Measurements from ENCODE around the gene EPB41.
"Not testable (repeated sequence)": the region's sequence is repeated elsewhere in the genome, so short reads cannot be mapped to it uniquely, and the experiment has no call there.

Gene EPB41

GRCh38 chr1:29033829-29034466 is 119.6 kb downstream of the EPB41 start:
- DNase-seq (ENCODE audit: low read depth, low spot score): no peak
- no peak overlapping the region for H3K27ac ChIP-seq

DNA sequence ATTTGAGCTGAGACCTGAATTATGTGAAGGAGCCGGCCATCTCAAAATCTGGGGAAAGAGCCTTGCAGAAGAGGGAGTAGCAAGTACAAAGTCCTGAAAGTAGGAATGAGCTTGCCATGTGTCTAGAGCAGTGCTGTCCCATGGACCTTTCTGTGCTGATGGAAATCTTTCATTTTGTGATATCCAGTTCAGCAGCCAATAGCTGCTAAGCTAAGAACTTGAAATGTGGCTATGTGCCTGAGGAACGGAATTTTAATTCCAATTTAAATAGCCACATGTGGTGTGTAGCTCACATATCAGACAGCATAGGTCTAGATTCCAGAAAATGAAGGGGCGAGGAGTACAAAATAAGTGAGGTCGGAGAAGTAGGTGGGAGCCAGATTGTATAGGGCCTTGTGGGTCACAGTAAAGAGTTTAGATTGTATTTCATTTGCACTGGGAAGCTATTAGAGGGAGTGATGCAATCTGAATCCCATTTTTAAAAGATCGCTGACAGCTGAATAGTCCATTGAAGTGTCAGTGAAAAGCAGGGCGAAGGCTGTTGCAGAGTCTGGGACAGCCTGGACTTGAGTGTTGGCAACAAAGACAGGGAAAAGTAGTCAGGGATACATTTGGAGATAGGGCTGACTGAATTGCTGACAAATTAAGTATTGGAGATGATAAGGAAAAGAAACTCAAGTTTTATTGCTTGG is 129.1 kb downstream of the EPB41 start:
- no peak overlapping the region for H3K27ac ChIP-seq
- no peak for DNase-seq (ENCODE audit: low read depth, low spot score)

DNA sequence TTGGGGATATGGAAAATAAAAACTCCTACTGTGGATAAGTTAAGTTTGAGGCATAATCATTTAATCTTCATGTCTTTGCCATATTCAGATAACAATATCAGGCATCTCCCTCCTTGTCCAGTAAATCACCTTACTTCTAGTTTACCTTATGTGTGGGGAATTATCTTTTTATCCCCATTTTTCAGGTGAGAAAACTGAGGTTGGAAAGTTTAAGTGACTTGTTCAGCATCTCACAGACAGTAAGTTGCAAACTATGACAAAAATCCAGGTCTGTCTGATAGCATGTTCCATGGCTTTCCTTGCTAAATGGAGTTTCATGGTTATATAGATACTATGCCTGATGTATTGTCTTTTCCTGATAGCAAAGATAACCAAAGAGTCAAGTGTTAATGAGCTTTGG is 129.6 kb downstream of the EPB41 start:
- H3K27ac ChIP-seq: no peak overlapping the region
- no peak for DNase-seq (ENCODE audit: low read depth, low spot score)

DNA sequence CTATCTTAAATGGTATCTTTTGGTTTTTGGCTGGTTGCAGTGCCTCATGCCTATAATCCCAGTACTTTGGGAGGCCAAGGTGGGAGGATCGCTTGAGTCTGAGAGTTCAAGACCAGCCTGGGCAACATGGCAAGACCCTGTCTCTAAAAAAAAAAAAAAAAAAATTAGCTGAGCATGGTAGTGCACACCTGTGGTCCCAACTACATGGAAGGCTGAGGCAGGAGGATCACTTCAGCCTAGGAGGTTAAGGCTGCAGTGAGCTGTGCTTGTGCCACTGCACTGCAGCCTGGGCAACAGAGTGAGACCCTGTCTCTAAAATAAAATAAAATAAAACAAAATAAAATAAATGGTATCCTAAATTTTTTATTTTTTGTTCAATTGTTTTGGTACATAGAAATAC is 131.3 kb downstream of the EPB41 start:
- H3K27ac ChIP-seq; DNase-seq (ENCODE audit: low read depth, low spot score): not testable (repeated sequence)

DNA sequence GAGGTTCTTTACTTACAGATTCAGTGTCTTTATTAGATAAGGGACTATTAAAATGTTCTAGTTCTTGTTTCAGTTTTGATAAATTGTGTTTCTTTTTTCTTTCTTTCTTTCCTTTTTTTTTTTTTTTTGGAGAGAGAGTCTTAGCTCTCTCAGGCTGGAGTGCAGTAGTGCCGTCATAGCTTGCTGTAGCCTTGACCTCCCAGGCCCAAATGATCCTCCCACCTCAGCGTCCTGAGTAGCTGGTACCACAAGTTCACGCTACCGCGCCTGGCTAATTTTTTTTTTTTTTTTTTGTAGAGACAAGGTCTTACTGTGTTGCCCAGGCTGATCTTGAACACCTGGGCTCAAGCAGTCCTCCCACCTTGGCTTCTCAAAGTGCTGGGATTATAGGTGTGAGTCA is 132.8 kb downstream of the EPB41 start:
- DNase-seq (ENCODE audit: low read depth, low spot score): no peak
- no peak overlapping the region for H3K27ac ChIP-seq

DNA sequence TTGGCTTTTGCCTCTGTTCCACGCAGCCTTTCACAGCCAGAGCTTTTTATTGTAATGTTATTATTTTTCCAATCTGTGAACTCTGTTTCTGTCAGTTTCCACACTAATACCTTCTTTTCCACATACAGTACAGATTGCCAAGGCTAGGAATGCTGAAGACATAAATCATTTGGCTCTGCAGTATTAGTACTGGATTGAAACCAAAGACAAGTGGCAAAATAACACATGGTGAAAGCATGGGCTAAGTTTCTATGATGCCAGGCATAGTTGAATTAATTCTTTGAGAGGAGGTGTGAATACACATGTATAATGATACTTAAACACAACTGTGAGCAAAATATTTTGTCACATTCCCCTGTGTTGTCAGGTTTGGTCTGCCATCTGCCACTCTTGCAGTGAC is 135.8 kb downstream of the EPB41 start:
- DNase-seq (ENCODE audit: low read depth, low spot score): no peak
- no peak overlapping the region for H3K27ac ChIP-seq

DNA sequence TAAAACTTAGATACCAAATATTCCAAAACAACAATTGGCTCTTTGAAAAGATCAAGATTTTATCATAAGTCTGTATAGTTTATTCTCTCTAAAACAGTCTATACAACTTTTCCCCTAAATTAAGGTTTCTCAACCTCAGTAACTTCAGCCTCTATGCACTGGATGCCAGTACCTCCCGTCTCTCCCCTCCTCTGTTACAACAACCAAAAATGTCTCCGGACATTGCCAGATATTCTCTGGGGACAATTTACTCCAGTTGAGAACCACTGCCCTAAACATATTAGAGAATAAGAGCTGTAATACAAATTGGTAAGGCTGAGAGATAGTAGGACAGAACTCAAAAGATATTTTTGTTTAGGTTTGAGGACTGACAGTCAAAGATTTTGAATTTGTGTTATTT is 137.7 kb downstream of the EPB41 start:
- no peak overlapping the region for H3K27ac ChIP-seq
- DNase-seq (ENCODE audit: low read depth, low spot score): no peak

GRCh38 chr1:29052941-29053340 is 138.6 kb downstream of the EPB41 start:
- no peak for DNase-seq (ENCODE audit: low read depth, low spot score)
- H3K27ac ChIP-seq: no peak overlapping the region

- H3K27ac ChIP-seq: no peak overlapping the region
- DNase-seq (ENCODE audit: low read depth, low spot score): no peak
These were observed 140.8 kb downstream of the EPB41 start for GRCh38 chr1:29055160-29055559.

DNA sequence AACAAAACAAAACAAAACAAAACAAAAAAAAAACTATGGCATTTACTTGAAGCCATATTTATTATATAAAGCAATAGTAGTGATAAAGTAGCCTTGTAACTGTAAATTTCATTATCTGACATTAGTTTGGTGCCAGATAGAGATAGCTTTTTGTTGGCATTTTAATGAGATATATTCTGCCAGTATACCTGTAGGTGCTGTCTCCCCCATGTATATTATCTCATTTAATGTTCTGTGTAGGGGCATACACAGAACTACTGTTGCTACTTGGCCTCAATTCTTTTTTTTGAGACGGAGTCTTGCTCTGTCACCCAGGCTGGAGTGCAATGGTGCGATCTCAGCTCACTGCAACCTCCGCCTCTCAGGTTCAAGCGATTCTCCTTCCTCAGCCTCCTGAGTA is 141.9 kb downstream of the EPB41 start:
- no peak overlapping the region for H3K27ac ChIP-seq
- DNase-seq (ENCODE audit: low read depth, low spot score): no peak

DNA sequence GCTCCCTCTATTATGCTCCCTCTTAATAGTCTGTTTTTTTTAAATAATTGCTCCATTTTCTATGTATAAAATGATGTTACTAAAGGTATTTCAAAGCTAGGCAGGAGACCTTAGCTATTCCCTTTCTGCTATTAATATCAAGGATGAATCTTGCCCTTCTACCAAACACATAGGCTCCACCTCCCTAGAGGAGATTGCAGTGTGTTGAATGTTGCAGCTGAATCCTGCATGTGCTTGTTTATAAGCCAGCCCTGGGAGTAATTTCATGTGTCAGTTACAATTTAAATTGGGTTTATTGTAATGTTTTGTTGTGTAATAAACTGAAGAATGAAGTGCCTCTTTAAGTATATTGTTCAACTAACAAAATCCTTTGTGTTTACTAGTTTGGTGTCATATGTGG is 143.3 kb downstream of the EPB41 start:
- no peak for DNase-seq (ENCODE audit: low read depth, low spot score)

DNA sequence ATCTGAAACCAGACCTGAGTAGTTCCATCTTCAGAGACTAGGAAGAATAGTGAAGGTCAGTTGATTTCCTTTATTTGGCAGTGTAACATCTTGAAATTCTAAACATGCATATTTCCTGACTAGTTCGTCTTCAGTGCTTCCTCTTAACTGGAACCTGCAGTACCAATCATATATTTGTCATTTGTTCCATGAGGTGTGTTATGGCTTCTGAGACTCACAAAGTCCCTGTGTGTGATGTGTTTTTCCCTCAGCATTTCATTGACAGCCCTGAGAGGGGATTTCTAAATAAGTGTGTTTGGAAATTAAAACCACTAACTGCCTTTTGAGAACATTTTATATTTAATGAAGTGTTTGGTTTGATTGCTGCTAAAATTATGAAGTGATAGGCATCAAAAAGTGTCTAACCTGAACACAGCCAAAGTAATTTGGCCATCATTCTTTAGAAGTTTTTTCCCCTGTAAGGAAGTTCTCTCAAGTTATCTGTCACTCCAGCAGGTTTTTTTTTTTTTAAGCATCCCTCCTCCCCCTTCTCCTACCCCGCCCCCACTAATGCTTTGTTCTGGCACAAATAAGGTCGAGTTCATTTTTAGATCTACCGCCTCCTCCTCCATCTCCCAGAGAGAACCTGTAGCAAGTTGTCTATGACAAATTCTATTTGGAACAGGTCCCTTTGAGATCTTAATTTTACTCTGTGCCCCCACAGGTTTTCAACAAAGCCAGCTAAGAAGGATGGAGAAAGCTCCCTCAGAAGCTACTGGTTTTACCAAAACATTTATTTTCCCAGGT is 148.0 kb downstream of the EPB41 start:
- no peak overlapping the region for H3K27ac ChIP-seq
- DNase-seq (ENCODE audit: low read depth, low spot score): no peak

More for the DNA sequence above, 143.3 kb downstream of the EPB41 start:
- no peak overlapping the region for H3K27ac ChIP-seq

GRCh38 chr1:29064064-29064463 is 149.7 kb downstream of the EPB41 start:
- no peak overlapping the region for H3K27ac ChIP-seq
- DNase-seq (ENCODE audit: low read depth, low spot score): no peak

DNA sequence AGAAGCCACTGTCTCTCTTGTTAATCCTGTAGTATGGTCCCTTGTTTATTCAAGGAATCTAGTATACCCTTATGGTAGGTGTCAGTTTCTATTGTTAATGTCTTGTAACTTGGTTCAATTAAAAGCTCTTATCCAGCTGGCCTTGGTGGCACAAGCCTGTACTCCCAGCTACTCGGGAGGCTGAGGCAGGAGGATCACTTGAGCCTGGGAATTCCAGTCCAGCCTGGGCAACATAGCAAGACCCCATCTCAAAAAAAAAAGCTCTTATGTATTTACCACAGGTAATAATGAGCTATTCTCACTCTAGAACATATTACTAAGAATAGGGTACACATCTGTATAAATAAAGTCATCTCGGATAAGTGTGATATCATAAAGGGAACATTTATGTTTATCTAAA is 162.8 kb downstream of the EPB41 start:
- no peak overlapping the region for H3K27ac ChIP-seq
- no peak for DNase-seq (ENCODE audit: low read depth, low spot score)

DNA sequence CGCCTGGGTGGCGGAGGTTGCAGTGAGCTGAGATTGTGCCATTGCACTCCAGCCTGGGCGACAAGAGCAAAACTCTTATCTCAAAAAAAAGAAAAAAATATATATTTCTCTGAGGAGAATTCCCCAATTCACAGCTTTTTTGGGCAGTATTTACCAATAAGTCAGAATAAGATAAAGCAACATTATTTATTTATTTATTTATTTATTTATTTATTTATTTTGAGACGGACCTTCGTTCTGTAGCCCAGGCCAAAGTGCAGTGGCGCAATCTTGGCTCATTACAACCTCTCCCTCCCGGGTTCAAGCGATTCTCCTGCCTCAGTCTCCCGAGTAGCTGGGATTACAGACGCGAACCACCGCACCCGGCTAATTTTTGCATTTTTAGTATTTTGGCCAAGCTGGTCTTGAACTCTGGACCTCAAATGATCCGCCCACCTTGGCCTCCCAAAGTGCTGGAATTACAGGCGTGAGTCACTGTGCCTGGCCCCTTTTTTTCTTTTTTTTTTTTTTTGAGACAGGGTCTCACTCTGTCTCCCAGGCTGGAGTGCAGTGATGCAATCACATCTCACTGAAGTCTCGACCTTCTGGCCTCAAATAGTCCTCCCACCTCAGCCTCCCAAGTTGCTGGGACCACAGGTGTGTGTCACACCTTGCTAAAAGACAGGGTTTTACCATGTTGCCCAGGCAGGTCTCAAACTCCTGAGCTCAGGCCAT is 165.7 kb downstream of the EPB41 start:
- DNase-seq (ENCODE audit: low read depth, low spot score); H3K27ac ChIP-seq: not testable (repeated sequence)

DNA sequence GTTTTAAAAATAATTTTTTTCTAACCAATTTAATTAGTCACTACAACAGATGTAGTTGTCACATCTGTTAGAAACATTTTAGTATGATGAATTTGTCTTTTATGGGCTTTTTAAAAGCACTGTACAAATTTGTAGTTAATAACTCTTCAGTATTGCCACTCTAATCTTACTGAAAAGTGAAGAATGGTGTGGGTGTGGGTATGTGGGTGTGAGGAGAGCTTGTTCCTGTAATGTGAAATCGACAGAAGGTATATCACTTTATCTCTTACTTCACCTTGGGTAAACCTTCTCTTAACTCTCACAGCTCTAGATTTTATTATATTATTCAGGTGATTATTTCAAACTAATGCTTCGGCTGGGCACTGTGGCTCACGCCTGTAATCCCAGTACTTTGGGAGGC is 166.8 kb downstream of the EPB41 start:
- H3K27ac ChIP-seq: no peak overlapping the region
- DNase-seq (ENCODE audit: low read depth, low spot score): no peak

GRCh38 chr1:29082519-29082918 is 168.2 kb downstream of the EPB41 start:
- H3K27ac ChIP-seq: no peak overlapping the region

DNA sequence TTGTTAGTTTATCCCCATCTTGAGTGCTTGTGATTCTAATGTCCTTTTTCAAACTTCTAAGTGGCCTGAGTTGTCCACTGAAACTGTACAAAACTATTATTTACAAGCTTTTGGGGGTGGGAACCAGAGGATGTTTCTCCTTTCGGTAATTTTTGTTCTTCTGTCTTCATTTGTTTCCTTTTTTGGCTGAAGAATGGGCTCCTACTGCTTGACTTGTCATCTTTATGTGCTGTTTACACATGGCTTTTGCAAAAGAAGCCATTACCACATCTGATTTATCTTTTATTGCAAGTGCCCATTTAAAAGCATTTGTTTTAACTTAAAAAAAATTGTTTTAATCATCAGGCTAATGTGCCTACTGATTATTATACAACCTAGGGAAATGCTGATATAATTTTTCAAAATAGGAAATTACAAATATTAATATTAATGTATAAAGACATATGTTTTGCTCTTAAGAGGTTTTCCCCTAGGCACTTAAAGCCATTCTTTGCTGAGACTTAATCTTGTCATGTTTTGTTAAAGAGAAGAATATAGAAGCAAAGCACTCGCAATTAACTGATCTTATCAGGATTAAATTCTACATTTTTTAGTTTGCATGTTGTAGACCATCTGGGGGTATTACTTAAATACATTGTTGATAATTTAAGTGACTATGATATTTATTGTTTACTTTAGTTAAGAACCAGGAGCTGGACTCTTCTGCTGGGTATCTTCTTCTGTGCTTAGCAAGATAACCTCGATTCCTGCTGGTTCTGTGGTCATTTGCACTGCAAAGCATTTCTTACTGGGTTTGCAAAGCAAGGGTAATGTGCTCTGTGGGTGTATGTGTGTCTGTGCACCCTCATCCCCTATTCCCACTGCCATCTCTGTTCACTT is 169.2 kb downstream of the EPB41 start:
- H3K27ac ChIP-seq: no peak overlapping the region
- no peak for DNase-seq (ENCODE audit: low read depth, low spot score)

More at GRCh38 chr1:29082519-29082918, 168.2 kb downstream of the EPB41 start:
- no peak for DNase-seq (ENCODE audit: low read depth, low spot score)

- DNase-seq (ENCODE audit: low read depth, low spot score): no peak
- no peak overlapping the region for H3K27ac ChIP-seq
These were observed 169.8 kb downstream of the EPB41 start for GRCh38 chr1:29084196-29084521.

Measured in epithelial cell of prostate (primary cell).